A673 (cell line): Measurements from ENCODE around the gene CDKN1A.

Experiments used
- EZH2 ChIP-seq: fragments of 200-600 bp; sonication (generic); IDR thresholded peaks from 2 replicates; pipeline ENCODE4 v1.6.1; 2017; ENCODE audit warnings: borderline replicate concordance, low read depth, mild to moderate bottlenecking, mixed read lengths, antibody characterized with exemption, low read length; ENCODE audit not compliant: poor library complexity, severe bottlenecking
- TF ChIP-seq, protein P1 (sequence below): fragments of 300-800, 200-600 bp; sonication (generic); conservative IDR thresholded peaks from 2 replicates; pipeline ENCODE4 v1.5.1; 2017; ENCODE audit warnings: low read depth, mild to moderate bottlenecking, antibody characterized with exemption, low read length, moderate library complexity, mixed read lengths

DNA sequence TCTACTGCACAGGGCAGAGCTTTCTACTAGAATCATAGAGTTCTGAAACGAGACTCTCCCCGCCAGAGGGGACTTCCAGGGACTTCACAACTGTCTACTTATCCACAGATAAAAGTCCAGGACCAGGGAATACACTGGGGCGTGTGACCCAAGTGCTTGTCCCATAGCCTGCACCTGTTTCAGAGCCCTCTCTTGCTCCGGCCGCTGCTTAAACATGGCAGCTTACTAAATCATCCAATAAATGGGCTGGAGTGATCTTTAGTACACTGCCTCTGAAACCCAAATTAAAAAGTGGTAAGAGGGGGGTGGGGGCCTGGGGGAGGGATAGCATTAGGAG, 10.2 kb downstream of the CDKN1A start:
- TF ChIP-seq EZH2 = no peak
- TF ChIP-seq, protein P1, sequence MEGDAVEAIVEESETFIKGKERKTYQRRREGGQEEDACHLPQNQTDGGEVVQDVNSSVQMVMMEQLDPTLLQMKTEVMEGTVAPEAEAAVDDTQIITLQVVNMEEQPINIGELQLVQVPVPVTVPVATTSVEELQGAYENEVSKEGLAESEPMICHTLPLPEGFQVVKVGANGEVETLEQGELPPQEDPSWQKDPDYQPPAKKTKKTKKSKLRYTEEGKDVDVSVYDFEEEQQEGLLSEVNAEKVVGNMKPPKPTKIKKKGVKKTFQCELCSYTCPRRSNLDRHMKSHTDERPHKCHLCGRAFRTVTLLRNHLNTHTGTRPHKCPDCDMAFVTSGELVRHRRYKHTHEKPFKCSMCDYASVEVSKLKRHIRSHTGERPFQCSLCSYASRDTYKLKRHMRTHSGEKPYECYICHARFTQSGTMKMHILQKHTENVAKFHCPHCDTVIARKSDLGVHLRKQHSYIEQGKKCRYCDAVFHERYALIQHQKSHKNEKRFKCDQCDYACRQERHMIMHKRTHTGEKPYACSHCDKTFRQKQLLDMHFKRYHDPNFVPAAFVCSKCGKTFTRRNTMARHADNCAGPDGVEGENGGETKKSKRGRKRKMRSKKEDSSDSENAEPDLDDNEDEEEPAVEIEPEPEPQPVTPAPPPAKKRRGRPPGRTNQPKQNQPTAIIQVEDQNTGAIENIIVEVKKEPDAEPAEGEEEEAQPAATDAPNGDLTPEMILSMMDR = no peak
